AG09309 (cell line): ENCODE measurements around the gene BICC1.

Experiments used
- DNase-seq: peaks from one replicate; pipeline ENCODE4 v3.0.0-alpha.2; 2010; ENCODE audit warnings: low read depth
- H3K4me3 ChIP-seq: 2 replicates; pipeline ENCODE4 v1.5.1; 2011; ENCODE audit warnings: mild to moderate bottlenecking, low read depth, low read length, moderate library complexity; ENCODE audit not compliant: control insufficient read depth
- CTCF ChIP-seq: IDR thresholded peaks from 2 replicates; pipeline ENCODE4 v1.5.1; 2011; ENCODE audit warnings: mild to moderate bottlenecking, low read depth, low read length, inconsistent platforms; ENCODE audit not compliant: insufficient read depth, control insufficient read depth; ENCODE audit errors: missing control alignments

The BICC1 gene

GRCh38 chr10:58557714-58558113, 45.0 kb downstream of the BICC1 start:
- H3K4me3 ChIP-seq = no peak overlapping the region
- DNase-seq = no peak
- TF ChIP-seq CTCF = no peak

GRCh38 chr10:58560068-58560467, 47.4 kb downstream of the BICC1 start:
- no peak for DNase-seq
- no peak overlapping the region for H3K4me3 ChIP-seq
- TF ChIP-seq CTCF = no peak

GRCh38 chr10:58565271-58565670, 52.6 kb downstream of the BICC1 start:
- H3K4me3 ChIP-seq = no peak overlapping the region
- no peak for DNase-seq
- no peak for TF ChIP-seq CTCF

GRCh38 chr10:58567652-58568051, 55.0 kb downstream of the BICC1 start:
- no peak for TF ChIP-seq CTCF
- no peak overlapping the region for H3K4me3 ChIP-seq
- DNase-seq = no peak

- no peak for DNase-seq
- TF ChIP-seq CTCF = no peak
- H3K4me3 ChIP-seq = no peak overlapping the region
Measured at GRCh38 chr10:58568428-58568935, 55.8 kb downstream of the BICC1 start.

GRCh38 chr10:58570307-58570723, 57.6 kb downstream of the BICC1 start:
- no peak for TF ChIP-seq CTCF
- H3K4me3 ChIP-seq = no peak overlapping the region

GRCh38 chr10:58570979-58571378, 58.3 kb downstream of the BICC1 start:
- H3K4me3 ChIP-seq = no peak overlapping the region
- no peak for TF ChIP-seq CTCF
- DNase-seq = no peak

More at GRCh38 chr10:58570307-58570723, 57.6 kb downstream of the BICC1 start:
- DNase-seq = no peak
